ENCODE measurements around the gene CEP72.

- TF ChIP-seq SUZ12 (IDR thresholded peaks at IDR 0.05) = no peak
- TF ChIP-seq ARNT (IDR thresholded peaks at IDR 0.05) = no peak
- no peak for TF ChIP-seq FOXK2 (IDR thresholded peaks at IDR 0.05)
- TF ChIP-seq FOXA1 (IDR thresholded peaks at IDR 0.05) = no peak
- TF ChIP-seq NFRKB (IDR thresholded peaks at IDR 0.05) = no peak
- TF ChIP-seq TARDBP (IDR thresholded peaks at IDR 0.05) = no peak
- TF ChIP-seq ELF4 (IDR thresholded peaks at IDR 0.05) = no peak
- TF ChIP-seq PKNOX1 (IDR thresholded peaks at IDR 0.05) = no peak
- TF ChIP-seq BHLHE40 (IDR thresholded peaks at IDR 0.05; ENCODE audit: borderline replicate concordance) = no peak
- TF ChIP-seq ZNF384 (IDR thresholded peaks at IDR 0.05) = no peak
- TF ChIP-seq L3MBTL2 (conservative IDR thresholded peaks at IDR 0.05) = no peak
- no peak for TF ChIP-seq SP1 (IDR thresholded peaks at IDR 0.05)
- no peak for TF ChIP-seq LEF1 (IDR thresholded peaks at IDR 0.05; ENCODE audit: borderline replicate concordance)
Measured at GRCh38 chr5:647727-648126, 35.6 kb downstream of the CEP72 start.
